Left hindlimb (tissue), 1 donor: ENCODE measurements around the gene TPRG1L.

Experiments
- DNase-seq: peaks from one replicate; pipeline ENCODE4 v3.0.0-alpha.2; 2018

Gene TPRG1L

GRCh38 chr1:3630161-3630611 lies 5.4 kb downstream of the TPRG1L start:
- DNase-seq = no peak

- DNase-seq = no peak
Observed at GRCh38 chr1:3630914-3631313, 6.1 kb downstream of the TPRG1L start.

- no peak for DNase-seq
Observed at GRCh38 chr1:3631320-3632260, 6.8 kb downstream of the TPRG1L start.

GRCh38 chr1:3632298-3632697 lies 7.5 kb downstream of the TPRG1L start:
- no peak for DNase-seq

GRCh38 chr1:3632716-3633343 lies 8.0 kb downstream of the TPRG1L start:
- no peak for DNase-seq

- no peak for DNase-seq
Observed at GRCh38 chr1:3633344-3634058, 8.7 kb downstream of the TPRG1L start.

GRCh38 chr1:3634059-3634800 lies 9.4 kb downstream of the TPRG1L start:
- DNase-seq = no peak

- DNase-seq = no peak
Observed at GRCh38 chr1:3636080-3636479, 11.3 kb downstream of the TPRG1L start.

GRCh38 chr1:3636531-3636930 lies 11.7 kb downstream of the TPRG1L start:
- DNase-seq = no peak

- DNase-seq = no peak
Observed at GRCh38 chr1:3638027-3638426, 13.2 kb downstream of the TPRG1L start.

GRCh38 chr1:3638676-3639075 lies 13.9 kb downstream of the TPRG1L start:
- DNase-seq = no peak

GRCh38 chr1:3639397-3639911 lies 14.6 kb downstream of the TPRG1L start:
- no peak for DNase-seq

- no peak for DNase-seq
Observed at GRCh38 chr1:3640121-3640837, 15.5 kb downstream of the TPRG1L start.

GRCh38 chr1:3641046-3641760 lies 16.4 kb downstream of the TPRG1L start:
- DNase-seq = no peak

GRCh38 chr1:3641816-3642215 lies 17.0 kb downstream of the TPRG1L start:
- no peak for DNase-seq

- no peak for DNase-seq
Observed at GRCh38 chr1:3642919-3643675, 18.3 kb downstream of the TPRG1L start.

- no peak for DNase-seq
Observed at GRCh38 chr1:3644273-3644672, 19.5 kb downstream of the TPRG1L start.

GRCh38 chr1:3645247-3645646 lies 20.4 kb downstream of the TPRG1L start:
- DNase-seq = no peak

- no peak for DNase-seq
Observed at GRCh38 chr1:3645666-3646355, 21.0 kb downstream of the TPRG1L start.

- no peak for DNase-seq
Observed at GRCh38 chr1:3646596-3646995, 21.8 kb downstream of the TPRG1L start.
